Trophoblast cell (in vitro differentiated cells and primary cell): Measurements from ENCODE around the gene CLINT1.

Experiments used
- DNase-seq, 2 donors: peaks; one replicate each; pipeline ENCODE4 v3.0.0-alpha.2; 2016
- H2AFZ ChIP-seq: 2 replicates; pipeline ENCODE4 v1.6.1; 2013; ENCODE audit warnings: low read length, moderate library complexity, mild to moderate bottlenecking; ENCODE audit not compliant: insufficient read depth, poor library complexity
- H2AK5ac ChIP-seq: 2 replicates; pipeline ENCODE4 v1.6.1; 2013; ENCODE audit warnings: mild to moderate bottlenecking, low read length
- H2BK120ac ChIP-seq: 2 replicates; pipeline ENCODE4 v1.6.1; 2013; ENCODE audit warnings: low read length, mild to moderate bottlenecking, moderate library complexity; ENCODE audit not compliant: insufficient read depth, poor library complexity
- H2BK12ac ChIP-seq: 2 replicates; pipeline ENCODE4 v1.6.1; 2013; ENCODE audit warnings: mild to moderate bottlenecking, low read length, moderate library complexity
- H2BK5ac ChIP-seq: 2 replicates; pipeline ENCODE4 v1.6.1; 2013; ENCODE audit warnings: low read length, low read depth, moderate library complexity, mild to moderate bottlenecking; ENCODE audit not compliant: poor library complexity
- H3K14ac ChIP-seq: 2 replicates; pipeline ENCODE4 v1.6.1; 2013; ENCODE audit warnings: mild to moderate bottlenecking, low read length
- H3K18ac ChIP-seq: 2 replicates; pipeline ENCODE4 v1.6.1; 2013; ENCODE audit warnings: mild to moderate bottlenecking, low read length
- H3K23ac ChIP-seq: 2 replicates; pipeline ENCODE4 v1.6.1; 2013; ENCODE audit warnings: low read length
- H3K27ac ChIP-seq: 2 replicates; pipeline ENCODE4 v1.5.1; 2013; ENCODE audit warnings: low read depth, mild to moderate bottlenecking, inconsistent platforms, low read length, moderate library complexity
- H3K27me3 ChIP-seq: 2 replicates; pipeline ENCODE4 v1.6.1; 2013; ENCODE audit warnings: inconsistent platforms, mild to moderate bottlenecking, low read length, moderate library complexity; ENCODE audit not compliant: insufficient read depth
- H3K36me3 ChIP-seq, 2 experiments: 1 replicate in 1 of 2; 2 replicates in 1 of 2; pipeline ENCODE4 v1.6.1; 2013; ENCODE audit warnings: low read length in 2 of 2, mild to moderate bottlenecking in 2 of 2, moderate library complexity in 1 of 2; ENCODE audit not compliant: insufficient read depth in 2 of 2, control insufficient read depth in 1 of 2
- H3K4ac ChIP-seq: 2 replicates; pipeline ENCODE4 v1.6.1; 2013; ENCODE audit warnings: low read depth, mild to moderate bottlenecking, low read length, moderate library complexity
- H3K4me1 ChIP-seq, 2 experiments: 1 replicate in 1 of 2; 2 replicates in 1 of 2; pipeline ENCODE4 v1.6.1; 2013; ENCODE audit warnings: low read length in 2 of 2, mild to moderate bottlenecking in 2 of 2, moderate library complexity in 1 of 2; ENCODE audit not compliant: insufficient read depth in 2 of 2, control insufficient read depth in 1 of 2
- H3K4me2 ChIP-seq: 2 replicates; pipeline ENCODE4 v1.6.1; 2013; ENCODE audit warnings: inconsistent platforms, mild to moderate bottlenecking, low read length, moderate library complexity
- H3K4me3 ChIP-seq: 2 replicates; pipeline ENCODE4 v1.5.1; 2013; ENCODE audit warnings: mild to moderate bottlenecking, low read depth, low read length, inconsistent platforms
- H3K79me1 ChIP-seq: one replicate; pipeline ENCODE4 v1.6.1; 2013; ENCODE audit warnings: low read length
- H3K79me2 ChIP-seq: 2 replicates; pipeline ENCODE4 v1.6.1; 2013; ENCODE audit warnings: low read length, mild to moderate bottlenecking; ENCODE audit not compliant: control insufficient read depth, insufficient read depth, poor library complexity
- H3K9ac ChIP-seq: 2 replicates; pipeline ENCODE4 v1.6.1; 2013; ENCODE audit warnings: mild to moderate bottlenecking, low read length
- H3K9me3 ChIP-seq: 2 replicates; pipeline ENCODE4 v1.6.1; 2013; ENCODE audit warnings: low read depth, mild to moderate bottlenecking, control low read depth, inconsistent platforms, low read length; ENCODE audit not compliant: insufficient read depth
- H4K12ac ChIP-seq: 2 replicates; pipeline ENCODE4 v1.6.1; 2013; ENCODE audit warnings: low read depth, mild to moderate bottlenecking, low read length, moderate library complexity
- H4K8ac ChIP-seq: 2 replicates; pipeline ENCODE4 v1.6.1; 2013; ENCODE audit warnings: low read depth, mild to moderate bottlenecking, low read length, moderate library complexity
- H4K91ac ChIP-seq: one replicate; pipeline ENCODE4 v1.6.1; 2013; ENCODE audit warnings: low read depth, mild to moderate bottlenecking, low read length, moderate library complexity
- WGBS: extraction: QIAGEN DNeasy Blood & Tissue Kit; methylation state at CpG from one replicate; pipeline ENCODE4 v1.1.7; 2013; ENCODE audit warnings: missing lambda C conversion rate; ENCODE audit not compliant: insufficient read length, insufficient coverage; ENCODE audit errors: extremely low coverage; 5-methylcytosine and 5-hydroxymethylcytosine counted together

Gene CLINT1

GRCh38 chr5:157799578-157799977, 59.4 kb downstream of the CLINT1 start:
- H3K4me1 ChIP-seq, result no peaks in the 10 kb centered on the region
- H3K4me2 ChIP-seq, result no peak overlapping the region
- no peak overlapping the region for H2BK12ac ChIP-seq
- H3K9me3 ChIP-seq, result no peaks in the 10 kb centered on the region
- no peak overlapping the region for H3K23ac ChIP-seq
- H3K27ac ChIP-seq, result no peak overlapping the region
- no peak overlapping the region for H4K12ac ChIP-seq
- no peaks in the 10 kb centered on the region for H3K79me2 ChIP-seq
- no peak overlapping the region for H3K9ac ChIP-seq
- no peak overlapping the region for H3K18ac ChIP-seq
- no peak overlapping the region for H3K14ac ChIP-seq
- H3K4ac ChIP-seq, result no peak overlapping the region
- H2BK5ac ChIP-seq, result no peak overlapping the region
- no peak overlapping the region for H2AFZ ChIP-seq
- H3K79me1 ChIP-seq, result no peaks in the 10 kb centered on the region
- peak in 1 of 2 donors; percentile 37 for DNase-seq
- H4K91ac ChIP-seq, result no peak overlapping the region
- H3K27me3 ChIP-seq, result no peaks in the 10 kb centered on the region
- WGBS, result no CpG with 5 or more reads among the region's 1 CpG
- H4K8ac ChIP-seq, result no peak overlapping the region
- no peak overlapping the region for H2AK5ac ChIP-seq
- peaks cover 6 to 13% of the 10 kb centered on the region in 2 experiments for H3K36me3 ChIP-seq
- no peak overlapping the region for H2BK120ac ChIP-seq
- no peak overlapping the region for H3K4me3 ChIP-seq

DNA sequence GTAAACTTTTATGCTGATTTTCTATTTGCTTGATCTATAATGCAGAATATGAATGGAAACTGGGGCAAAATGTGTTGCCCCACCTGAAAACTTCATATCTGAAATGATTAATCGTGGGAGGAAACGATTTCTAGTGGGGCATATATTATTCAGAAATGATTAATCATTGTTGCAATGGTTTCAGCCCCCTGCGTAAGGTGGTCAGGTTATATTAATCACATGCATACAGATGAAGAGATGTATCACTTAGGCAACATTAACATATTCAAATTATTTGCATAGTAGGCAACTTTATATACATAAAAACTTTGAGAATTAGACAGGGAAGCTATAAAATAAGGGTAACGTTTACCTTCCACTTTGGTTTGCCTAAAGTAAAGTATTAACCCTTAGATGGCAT, 65.6 kb downstream of the CLINT1 start:
- H2BK5ac ChIP-seq, result no peak overlapping the region
- no peaks in the 10 kb centered on the region for H3K4me1 ChIP-seq
- H2BK12ac ChIP-seq, result no peak overlapping the region
- no peak overlapping the region for H4K91ac ChIP-seq
- H2BK120ac ChIP-seq, result no peak overlapping the region
- H4K8ac ChIP-seq, result no peak overlapping the region
- H3K9ac ChIP-seq, result no peak overlapping the region
- H3K27me3 ChIP-seq, result no peaks in the 10 kb centered on the region
- no peak overlapping the region for H3K4me3 ChIP-seq
- H3K18ac ChIP-seq, result no peak overlapping the region
- no peaks in the 10 kb centered on the region for H3K79me2 ChIP-seq
- no peak overlapping the region for H3K4ac ChIP-seq
- H3K23ac ChIP-seq, result no peak overlapping the region
- H3K36me3 ChIP-seq, result peaks cover 8 to 11% of the 10 kb centered on the region in 2 experiments
- no peak for DNase-seq
- H4K12ac ChIP-seq, result no peak overlapping the region
- H3K79me1 ChIP-seq, result no peaks in the 10 kb centered on the region
- no peak overlapping the region for H3K27ac ChIP-seq
- H3K4me2 ChIP-seq, result no peak overlapping the region
- no peak overlapping the region for H2AFZ ChIP-seq
- no CpG with 5 or more reads among the region's 4 CpGs for WGBS
- no peaks in the 10 kb centered on the region for H3K9me3 ChIP-seq
- no peak overlapping the region for H2AK5ac ChIP-seq
- H3K14ac ChIP-seq, result no peak overlapping the region

DNA sequence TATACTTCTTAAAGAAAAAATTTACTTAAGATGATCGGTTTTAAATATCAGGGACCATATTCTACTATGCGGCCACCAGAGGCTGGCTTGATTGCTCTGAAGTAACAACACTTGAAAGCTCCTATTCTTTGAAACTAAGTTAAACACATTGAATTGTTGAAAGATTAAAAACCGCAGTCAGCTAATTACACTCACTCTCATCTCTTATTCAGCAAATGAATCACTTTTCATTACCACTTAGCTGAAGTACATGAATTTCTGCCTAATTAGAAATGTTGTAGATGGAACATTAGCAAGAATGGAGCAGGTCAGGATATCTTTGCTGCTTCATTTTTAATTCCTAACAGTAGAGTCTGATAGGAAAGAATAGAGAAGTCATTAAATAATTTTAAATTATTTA, 73.1 kb downstream of the CLINT1 start:
- Histone ChIP-seq H3K79me2 (no peaks in the 10 kb centered on the region), H3K4ac (no peak overlapping the region), H2BK12ac (no peak overlapping the region), H4K12ac (no peak overlapping the region), H3K23ac (no peak overlapping the region), H3K9me3 (no peaks in the 10 kb centered on the region), H4K91ac (no peak overlapping the region), H3K27me3 (no peaks in the 10 kb centered on the region), H2BK120ac (no peak overlapping the region), H2AK5ac (no peak overlapping the region), H2BK5ac (no peak overlapping the region), H2AFZ (no peak overlapping the region), H3K4me2 (no peak overlapping the region), H3K18ac (no peak overlapping the region), H3K4me3 (no peak overlapping the region), H4K8ac (no peak overlapping the region), H3K27ac (no peak overlapping the region), H3K79me1 (no peaks in the 10 kb centered on the region), H3K9ac (no peak overlapping the region), H3K36me3 (peaks cover 5 to 8% of the 10 kb centered on the region in 2 experiments), H3K4me1 (no peaks in the 10 kb centered on the region), H3K14ac (no peak overlapping the region)
- DNase-seq, result no peak
- no CpG with 5 or more reads among the region's 3 CpGs for WGBS

- no peak overlapping the region for H2AFZ ChIP-seq
- WGBS, result no CpG with 5 or more reads among the region's 6 CpGs
- no peaks in the 10 kb centered on the region for H3K79me2 ChIP-seq
Observed at GRCh38 chr5:157779221-157779620, 79.7 kb downstream of the CLINT1 start.

More at GRCh38 chr5:157779221-157779620, 79.7 kb downstream of the CLINT1 start:
- no peak overlapping the region for H3K18ac ChIP-seq
- no peaks in the 10 kb centered on the region for H3K4me1 ChIP-seq
- H3K9ac ChIP-seq, result no peak overlapping the region
- no peak overlapping the region for H3K4me2 ChIP-seq
- H3K23ac ChIP-seq, result no peak overlapping the region
- H3K36me3 ChIP-seq, result no peaks in the 10 kb centered on the region
- no peak overlapping the region for H2BK120ac ChIP-seq
- no peak overlapping the region for H2AK5ac ChIP-seq
- peaks cover 2% of the 10 kb centered on the region for H3K9me3 ChIP-seq
- no peak overlapping the region for H3K4me3 ChIP-seq
- no peak overlapping the region for H4K8ac ChIP-seq
- no peaks in the 10 kb centered on the region for H3K27me3 ChIP-seq
- H4K12ac ChIP-seq, result no peak overlapping the region
- no peak overlapping the region for H3K4ac ChIP-seq
- no peak overlapping the region for H4K91ac ChIP-seq
- no peak overlapping the region for H3K14ac ChIP-seq
- no peak for DNase-seq
- no peak overlapping the region for H2BK5ac ChIP-seq
- H3K79me1 ChIP-seq, result no peaks in the 10 kb centered on the region
- H2BK12ac ChIP-seq, result no peak overlapping the region
- H3K27ac ChIP-seq, result no peak overlapping the region
